GM12864 (cell line): ENCODE data around the gene DLGAP1.

Source experiments
- DNase-seq: peaks from one replicate; pipeline ENCODE4 v3.0.0-alpha.2; 2011; ENCODE audit warnings: low read depth
- H3K4me3 ChIP-seq: 2 replicates; pipeline ENCODE4 v1.5.1; 2011; ENCODE audit warnings: mild to moderate bottlenecking, low read depth, low read length, control low read depth
- CTCF ChIP-seq: IDR thresholded peaks from 2 replicates; pipeline ENCODE4 v1.5.1; 2011; ENCODE audit warnings: low read depth, mild to moderate bottlenecking, moderate library complexity, low read length, control low read depth, inconsistent platforms; ENCODE audit errors: missing control alignments

The DLGAP1 gene

DNA sequence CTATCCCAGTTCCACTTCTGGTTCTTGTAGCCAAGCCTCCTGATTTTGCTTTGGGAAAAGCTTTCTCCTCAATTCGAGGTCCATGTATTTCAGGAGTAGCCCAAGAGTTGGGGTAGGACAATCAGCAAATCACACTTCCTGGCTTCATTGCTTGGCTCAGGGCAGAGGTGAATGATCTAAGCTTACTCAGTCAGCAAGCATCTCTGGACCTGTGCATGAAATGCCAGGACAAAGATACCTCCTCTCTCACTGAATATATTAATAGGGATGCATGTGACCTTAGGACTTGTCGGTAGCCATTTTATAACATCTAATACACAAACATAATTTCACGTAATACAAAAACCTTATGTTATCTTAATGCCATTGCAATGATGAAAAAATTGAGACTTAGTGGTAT lies 632.0 kb downstream of the DLGAP1 start:
- no peak for TF ChIP-seq CTCF
- no peak for DNase-seq
- no peak overlapping the region for H3K4me3 ChIP-seq

- no peak for DNase-seq
- no peak for TF ChIP-seq CTCF
- no peak overlapping the region for H3K4me3 ChIP-seq
Measured at GRCh38 chr18:3821524-3821923, 633.6 kb downstream of the DLGAP1 start.

DNA sequence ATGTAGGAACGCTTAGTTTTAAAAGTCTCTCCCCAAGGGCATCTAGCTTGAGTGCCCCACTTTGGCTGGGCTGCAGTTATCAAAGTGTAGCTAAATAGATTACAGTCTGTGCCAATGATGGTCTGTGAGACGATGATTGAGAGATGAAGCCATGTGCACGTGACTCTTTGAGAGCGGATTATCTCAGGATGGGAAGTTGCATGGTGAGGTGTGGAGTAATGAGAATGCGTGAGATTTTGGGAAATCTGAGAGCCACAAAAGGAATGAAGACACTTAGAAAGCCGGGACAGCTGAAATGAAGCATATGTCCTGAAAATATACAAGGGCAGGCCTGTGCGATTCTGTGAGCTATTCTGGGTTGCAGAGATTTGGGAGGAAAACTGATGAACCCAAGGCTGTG lies 635.1 kb downstream of the DLGAP1 start:
- H3K4me3 ChIP-seq: no peak overlapping the region
- DNase-seq: no peak
- TF ChIP-seq CTCF: no peak

GRCh38 chr18:3816610-3817363 lies 638.3 kb downstream of the DLGAP1 start:
- no peak for TF ChIP-seq CTCF
- no peak for DNase-seq
- H3K4me3 ChIP-seq: no peak overlapping the region

DNA sequence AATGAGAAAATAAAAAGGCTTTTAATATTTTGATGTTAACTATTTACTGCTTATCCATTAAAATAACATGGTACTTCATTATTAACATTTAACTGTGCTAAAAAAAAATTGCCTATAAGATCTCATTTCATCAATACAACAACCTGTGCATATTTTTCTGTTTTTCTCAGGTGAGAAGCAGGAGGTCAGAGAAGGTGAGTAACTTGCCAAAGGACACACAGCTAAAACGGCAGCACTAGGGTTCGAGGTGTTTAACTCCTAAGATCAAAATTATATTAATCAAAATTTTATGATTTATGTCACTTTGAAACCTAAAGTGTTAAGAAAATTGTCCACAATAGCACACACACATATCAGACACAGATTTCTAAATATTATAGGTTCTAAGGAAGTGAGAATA lies 639.1 kb downstream of the DLGAP1 start:
- DNase-seq: no peak
- no peak overlapping the region for H3K4me3 ChIP-seq
- TF ChIP-seq CTCF: no peak

GRCh38 chr18:3814816-3815215 lies 640.3 kb downstream of the DLGAP1 start:
- no peak overlapping the region for H3K4me3 ChIP-seq
- DNase-seq: no peak
- TF ChIP-seq CTCF: no peak

- DNase-seq: no peak
- no peak overlapping the region for H3K4me3 ChIP-seq
- TF ChIP-seq CTCF: no peak
Measured at GRCh38 chr18:3810296-3810695, 644.8 kb downstream of the DLGAP1 start.
